K562 (cell line): ENCODE measurements around the gene CHD5. TPM values are rescaled to one million over a fixed set of nuclear protein-coding genes. Genes with fewer than 3 reads are reported as not detected.

Experiments
- ATAC-seq: fragments of 200-7000 bp; cut with Tn5 transposase; 3 replicates; pipeline ENCODE4 v1.9.1; 2020; ENCODE audit warnings: moderate library complexity
- BruUV-seq: library from RNA; stranded (reverse); fragments of 400-500 nt; replicated peaks from 2 replicates; lab custom pipeline; 2021; lab: Mats Ljungman, UMichigan
- CTCF ChIA-PET: fragments of 300-600 bp; formaldehyde crosslinking; extraction: SDS; loops from one replicate; lab custom pipeline; 2021; ENCODE audit warnings: low intra/inter-chr PET ratio; lab: Yijun Ruan, JAX
- POLR2A ChIA-PET: fragments of 300-600, 350-650 bp; sonication (Branson Sonifier 250); formaldehyde crosslinking; extraction: SDS; loops from one replicate; lab custom pipeline; 2021; ENCODE audit warnings: antibody characterized with exemption, inconsistent platforms; lab: Yijun Ruan, JAX
- DNase-seq, 4 experiments: peaks; one replicate each; pipeline versions ENCODE4 v3.0.0 to v3.0.0-alpha.2; 2011 to 2018; ENCODE audit warnings: low spot score in 3 of 4, mixed read lengths in 3 of 4; ENCODE audit errors: extremely low read depth in 1 of 4
- FAIRE-seq: peaks from 2 replicates; lab custom pipeline; 2011; peaks lifted over from hg19 to GRCh38; lab: Jason Lieb, UNC
- H2AFZ ChIP-seq: 2 replicates; pipeline ENCODE4 v1.6.0; 2011; ENCODE audit warnings: low read depth, low read length, control low read depth, inconsistent platforms
- H3K27ac ChIP-seq: fragments of 200-600 bp; 3 replicates; pipeline ENCODE4 v1.8.0; 2011; ENCODE audit warnings: low read depth, mild to moderate bottlenecking, control low read depth, inconsistent platforms, low read length, moderate library complexity, mixed read lengths; ENCODE audit errors: extremely low read depth
- H3K27me3 ChIP-seq, 2 experiments: fragments of 300-600 bp in 1 of 2; 2 replicates in 1 of 2; 3 replicates in 1 of 2; pipeline versions ENCODE4 v1.6.0 to v1.8.0; 2011; ENCODE audit warnings: inconsistent platforms in 2 of 2, low read length in 2 of 2, mild to moderate bottlenecking in 1 of 2, mixed read lengths in 1 of 2, moderate library complexity in 1 of 2; ENCODE audit not compliant: control insufficient read depth in 2 of 2, insufficient read depth in 2 of 2
- H3K36me3 ChIP-seq: fragments of 300-600 bp; 3 replicates; pipeline ENCODE4 v1.8.0; 2011; ENCODE audit warnings: mild to moderate bottlenecking, low read length, inconsistent platforms; ENCODE audit not compliant: control insufficient read depth, insufficient read depth
- H3K4me1 ChIP-seq, 2 experiments: fragments of 200-600 bp in 1 of 2; replicated peaks in 1 of 2; 2 replicates in 1 of 2; 3 replicates in 1 of 2; pipeline versions ENCODE4 v1.5.1 to v1.8.0; 2011; ENCODE audit warnings: inconsistent platforms in 2 of 2, low read length in 2 of 2, mild to moderate bottlenecking in 1 of 2, mixed read lengths in 1 of 2, moderate library complexity in 1 of 2; ENCODE audit not compliant: control insufficient read depth in 2 of 2, insufficient read depth in 2 of 2
- H3K4me2 ChIP-seq: 2 replicates; pipeline ENCODE4 v1.6.1; 2011; ENCODE audit warnings: low read length, control low read depth, inconsistent platforms, mixed read lengths; ENCODE audit not compliant: insufficient read depth
- H3K4me3 ChIP-seq: fragments of 200-600 bp; sonication (generic), shearing (Covaris generic); 2 replicates; pipeline ENCODE4 v1.5.1; 2016; ENCODE audit warnings: control low read depth, inconsistent platforms
- H3K79me2 ChIP-seq: fragments of 200-600 bp; 3 replicates; pipeline ENCODE4 v1.8.0; 2011; ENCODE audit warnings: low read length, inconsistent platforms; ENCODE audit not compliant: control insufficient read depth, insufficient read depth
- H3K9ac ChIP-seq, 2 experiments: 2 replicates each; pipeline versions ENCODE4 v1.6.0 to v1.6.1; 2011; ENCODE audit warnings: low read depth in 2 of 2, low read length in 2 of 2, control low read depth in 1 of 2, inconsistent platforms in 1 of 2, mild to moderate bottlenecking in 1 of 2, mixed read lengths in 1 of 2; ENCODE audit not compliant: insufficient read depth in 1 of 2
- H3K9me1 ChIP-seq: one replicate; pipeline ENCODE4 v1.6.0; 2011; ENCODE audit warnings: inconsistent platforms, mild to moderate bottlenecking, low read length, moderate library complexity; ENCODE audit not compliant: control insufficient read depth, insufficient read depth
- H3K9me3 ChIP-seq: replicated peaks from 2 replicates; pipeline ENCODE4 v1.5.1; 2011; ENCODE audit warnings: low read depth, low read length, inconsistent platforms; ENCODE audit not compliant: control insufficient read depth, insufficient read depth
- H4K20me1 ChIP-seq: replicated peaks from 2 replicates; pipeline ENCODE4 v1.6.1; 2011; ENCODE audit warnings: low read length, inconsistent platforms, mixed read lengths; ENCODE audit not compliant: control insufficient read depth, insufficient read depth
- ATF7 ChIP-seq: fragments of 450-650 bp; IDR thresholded peaks from 2 replicates; pipeline ENCODE4 v1.7.1; 2014; ENCODE audit warnings: mild to moderate bottlenecking, moderate library complexity
- CBX1 ChIP-seq: sonication (generic); IDR thresholded peaks from 2 replicates; pipeline ENCODE4 v1.6.1; 2016; ENCODE audit warnings: antibody characterized with exemption, low read depth, mild to moderate bottlenecking
- EZH2 ChIP-seq: IDR thresholded peaks from 2 replicates; pipeline ENCODE4 v1.6.1; 2012; ENCODE audit warnings: low read depth, mild to moderate bottlenecking, inconsistent platforms, low read length, borderline replicate concordance
- FIP1L1 ChIP-seq: fragments of 200-400 bp; formaldehyde crosslinking; IDR thresholded peaks from 2 replicates; pipeline ENCODE4 v1.6.1; 2018; ENCODE audit warnings: mild to moderate bottlenecking, low read depth, low read length; ENCODE audit not compliant: poor library complexity, severe bottlenecking
- HMGN3 ChIP-seq: IDR thresholded peaks from 2 replicates; pipeline ENCODE4 v1.6.1; 2011; ENCODE audit warnings: borderline replicate concordance, low read depth, mild to moderate bottlenecking, mixed read lengths, low read length; ENCODE audit not compliant: insufficient read length; ENCODE audit errors: extremely low read depth
- PCBP1 ChIP-seq: fragments of 200-400 bp; formaldehyde crosslinking; IDR thresholded peaks from 2 replicates; pipeline ENCODE4 v1.6.1; 2018; ENCODE audit warnings: mild to moderate bottlenecking, low read depth, low read length; ENCODE audit not compliant: poor library complexity, severe bottlenecking
- POLR2A ChIP-seq: fragments of 450-650 bp; conservative IDR thresholded peaks from 2 replicates; pipeline ENCODE4 v1.6.1; 2016
- POLR2AphosphoS5 ChIP-seq: IDR thresholded peaks from 2 replicates; pipeline ENCODE4 v1.6.1; 2011; ENCODE audit warnings: mild to moderate bottlenecking, low read depth, low read length, moderate library complexity; ENCODE audit not compliant: control insufficient read depth, insufficient read depth
- POLR2B ChIP-seq: fragments of 450-650 bp; IDR thresholded peaks from 2 replicates; pipeline ENCODE4 v1.6.1; 2018; ENCODE audit warnings: low read depth; ENCODE audit not compliant: partially characterized antibody
- POLR2G ChIP-seq: fragments of 200-400 bp; formaldehyde crosslinking; IDR thresholded peaks from 2 replicates; pipeline ENCODE4 v1.6.1; 2017; ENCODE audit warnings: low read depth, mild to moderate bottlenecking, antibody characterized with exemption, low read length, moderate library complexity
- PREB ChIP-seq: sonication (generic); formaldehyde crosslinking; IDR thresholded peaks from 2 replicates; pipeline ENCODE4 v1.8.1; 2023; ENCODE audit warnings: mild to moderate bottlenecking, missing genetic modification reagents
- RBBP5 ChIP-seq: fragments of 200-600 bp; sonication (generic); IDR thresholded peaks from 2 replicates; pipeline ENCODE4 v1.6.1; 2012; ENCODE audit warnings: borderline replicate concordance, mild to moderate bottlenecking, low read length, control low read depth, inconsistent platforms; ENCODE audit not compliant: insufficient read depth, poor library complexity, severe bottlenecking
- TAF1 ChIP-seq: IDR thresholded peaks from 2 replicates; pipeline ENCODE4 v1.6.1; 2011; ENCODE audit warnings: mild to moderate bottlenecking, low read length, moderate library complexity; ENCODE audit not compliant: insufficient read depth, control insufficient read depth, severe bottlenecking; ENCODE audit errors: extremely low read depth
- TAF7 ChIP-seq: fragments of 450-650 bp; IDR thresholded peaks from 2 replicates; pipeline ENCODE4 v1.6.1; 2016; ENCODE audit warnings: missing genetic modification characterization, missing compliant biosample characterization
- TRIM28 ChIP-seq: fragments of 450-650 bp; IDR thresholded peaks from 2 replicates; pipeline ENCODE4 v1.6.1; 2017
- U2AF1 ChIP-seq: fragments of 200-400 bp; formaldehyde crosslinking; optimal IDR thresholded peaks from 2 replicates; pipeline ENCODE3; 2017; ENCODE audit warnings: mild to moderate bottlenecking, low read depth, low read length, moderate library complexity
- ZBTB1 ChIP-seq: sonication (generic); formaldehyde crosslinking; IDR thresholded peaks from 2 replicates; pipeline ENCODE4 v1.8.1; 2023; ENCODE audit warnings: missing genetic modification reagents, low read depth, mild to moderate bottlenecking, borderline replicate concordance
- ZFP36 ChIP-seq: fragments of 150-350 bp; IDR thresholded peaks from 2 replicates; pipeline ENCODE4 v1.6.1; 2018; ENCODE audit warnings: low read length, low read depth; ENCODE audit not compliant: partially characterized antibody
- ZNF197 ChIP-seq: fragments of 200-800 bp; sonication (Bioruptor generic); IDR thresholded peaks from 2 replicates; pipeline ENCODE4 v1.6.1; 2016; ENCODE audit warnings: low read depth, missing genetic modification characterization, missing compliant biosample characterization
- WGBS: fragments of 100-300 bp; shearing (Covaris generic); methylation state at CpG from one replicate; pipeline ENCODE4 v1.1.6; 2016; ENCODE audit warnings: low coverage, mixed read lengths; ENCODE audit not compliant: insufficient coverage; ENCODE audit errors: missing lambda C conversion rate; 5-methylcytosine and 5-hydroxymethylcytosine counted together
- in situ Hi-C: fragments of 300-500 bp; cut with MboI; formaldehyde crosslinking; loops from 4 replicates; pipeline ENCODE4 v1.15.0; 2018; ENCODE audit warnings: inconsistent platforms, mixed read lengths
- intact Hi-C: fragments of 100-400 bp; cut with micrococcal nuclease; formaldehyde crosslinking; loops from 2 replicates; pipeline ENCODE4 v1.14.2; 2022
- polyA plus RNA-seq, 8 experiments: library from polyadenylated mRNA; depleted of rRNA in 4 of 8; stranded (reverse) in 5 of 8; unstranded in 3 of 8; fragments of >200 nt; fragmentation: Nextera tagmentation in 2 of 8; fragmentation: Illumina TruSeq in 1 of 8; extraction: Ambion mirVana in 2 of 8; extraction: Trizol in 1 of 8; gene quantifications; 2 replicates each; pipeline versions ENCODE4 v1.2.1 to v1.2.3, GENCODE V29; 2011 to 2014; ENCODE audit warnings: inconsistent platforms in 1 of 8, missing spikeins in 1 of 8
- total RNA-seq, 7 experiments: library from RNA; depleted of rRNA in 6 of 7; stranded (reverse); fragments of >200 nt in 6 of 7; fragmentation: Illumina TruSeq in 2 of 7; extraction: Trizol in 2 of 7; gene quantifications; 2 replicates each; pipeline versions ENCODE4 v1.2.1 to v1.2.3, GENCODE V29; 2011 to 2021; ENCODE audit warnings: low replicate concordance in 1 of 7

Gene CHD5
- total and polyA plus RNA-seq, 9 of the 15 experiments (the other 6 are each of a cell fraction or from before 2014, with no cell fraction given) = 0.03 to 0.52 (median 0.11) TPM; not detected in 2

GRCh38 chr1:6205849-6206519 lies 25.9 kb upstream of the CHD5 start, which contains the start of gene RNF207:
Gene RNF207, plus strand, starts transcription at chr1:6206119. Its CDS starts 417 bp downstream, at chr1:6206536.
- H4K20me1 ChIP-seq = no peaks in the 10 kb centered on the region
- no peaks in the 10 kb centered on the region for H3K27me3 ChIP-seq
- no peaks in the 10 kb centered on the region for H3K9me3 ChIP-seq
- H3K36me3 ChIP-seq = peaks cover 25% of the 10 kb centered on the region; the same call in 2 of the 3 replicates
- ChIA-PET CTCF (interaction anchor here (0.6 to 1.5 kb wide), 2 partner anchors 39 to 153 kb away, joined by 3 read pairs; no protein-coding TSS in a partner anchor), POLR2A (interaction anchor here (0.8 to 1.7 kb wide), 5 partner anchors 15 to 148 kb away, joined by 3 to 10 read pairs (median 5); partner anchors contain the start of gene ICMT)
- peaks cover 56% of the 10 kb centered on the region for H3K79me2 ChIP-seq
- peak; percentile 68 for ATAC-seq
- H3K9me1 ChIP-seq = peaks cover 4% of the 10 kb centered on the region
- WGBS = 29% methylated on average over 55 of the region's 66 CpGs
- peak within 1 kb of the TSS; percentile 80 to 95 for H3K9ac ChIP-seq
- peaks cover 14 to 77% of the 10 kb centered on the region in 2 experiments; a peak in 4 of 5 replicates for H3K4me1 ChIP-seq
- FAIRE-seq = no peak
- peak; percentile 83 to 85 (median 84) for DNase-seq
- H3K4me3 ChIP-seq = peak within 1 kb of the TSS; percentile 62
- in situ Hi-C loops = no loop called here
- no TSS peak for BruUV-seq
- intact Hi-C loops = loop anchor here (2.0 kb wide), 1 partner anchor 213 kb away; the partner anchor contains the start of gene NPHP4
- H2AFZ ChIP-seq = peak within 1 kb of the TSS; percentile 97
- H3K4me2 ChIP-seq = peak within 1 kb of the TSS; percentile 85
- H3K27ac ChIP-seq = peak within 1 kb of the TSS; percentile 87
- TF ChIP-seq POLR2AphosphoS5 (peak; percentile 40; the same call in 1 of the 2 replicates), PREB (CRISPR knock-in tag) (no peak), U2AF1 (peak; percentile 59), EZH2 (no peak), HMGN3 (peak; percentile 63), ZNF197 (no peak), POLR2G (peak; percentile 91), ZBTB1 (0 out of 2 replicates have a peak, but pooled peaks have one; percentile 44), POLR2B (peak; percentile 43), POLR2A (peak; percentile 81), FIP1L1 (peak; percentile 39), RBBP5 (peak; percentile 8), TAF7 (tag) (no peak), PCBP1 (peak; percentile 72), ZFP36 (peak; percentile 47), TRIM28 (no peak), CBX1 (no peak), ATF7 (0 out of 2 replicates have a peak, but pooled peaks have one; percentile 24), TAF1 (peak; percentile 24)
